CD4-positive, alpha-beta T cell (primary cell): ENCODE data around the gene FN3K. TPM values are rescaled to one million over a fixed set of nuclear protein-coding genes. Genes with fewer than 3 reads are reported as not detected.

ENCODE experiments used
- ATAC-seq: fragments of 200-7000 bp; cut with Tn5 transposase; one replicate; pipeline ENCODE4 v1.10.0; 2022; ENCODE audit warnings: mild to moderate bottlenecking; ENCODE audit not compliant: poor library complexity
- CTCF ChIA-PET: fragments of 350-600 bp; sonication (Branson Sonifier 250); formaldehyde crosslinking; loops from one replicate; lab custom pipeline; 2021; ENCODE audit warnings: antibody characterized with exemption, inconsistent platforms; lab: Charles Lee
- POLR2A ChIA-PET: fragments of 350-600 bp; sonication (Branson Sonifier 250); formaldehyde crosslinking; loops from one replicate; lab custom pipeline; 2021; ENCODE audit warnings: antibody characterized with exemption, inconsistent platforms; lab: Charles Lee
- DNase-seq, 14 experiments: peaks; one replicate each; pipeline ENCODE4 v3.0.0-alpha.2; 2013 to 2020; ENCODE audit warnings: mixed read lengths in 2 of 14
- H3K27ac ChIP-seq, 2 donors: one replicate each; pipeline versions ENCODE4 v1.5.1 to v1.7.0; 2013; ENCODE audit warnings: low read length in 2 of 2, low read depth in 1 of 2, mild to moderate bottlenecking in 1 of 2
- H3K27me3 ChIP-seq, 2 experiments: 1 replicate in 1 of 2; 2 replicates in 1 of 2; pipeline versions ENCODE4 v1.6.1 to v1.7.0; 2013; ENCODE audit warnings: low read length in 2 of 2, control low read depth in 1 of 2, mild to moderate bottlenecking in 1 of 2, moderate library complexity in 1 of 2; ENCODE audit not compliant: insufficient read depth in 2 of 2, control insufficient read depth in 1 of 2
- H3K36me3 ChIP-seq: one replicate; pipeline ENCODE4 v1.6.1; 2013; ENCODE audit warnings: low read length, control low read depth; ENCODE audit not compliant: insufficient read depth
- H3K4me1 ChIP-seq: one replicate; pipeline ENCODE4 v1.6.1; 2013; ENCODE audit warnings: low read length, control low read depth; ENCODE audit not compliant: insufficient read depth
- H3K4me3 ChIP-seq: one replicate; pipeline ENCODE4 v1.5.1; 2013; ENCODE audit warnings: mild to moderate bottlenecking, low read length, moderate library complexity
- H3K9me3 ChIP-seq, 2 experiments: 1 replicate in 1 of 2; 2 replicates in 1 of 2; pipeline versions ENCODE4 v1.6.1 to v1.7.0; 2013; ENCODE audit warnings: low read length in 2 of 2, mild to moderate bottlenecking in 2 of 2, control low read depth in 1 of 2, moderate library complexity in 1 of 2; ENCODE audit not compliant: control insufficient read depth in 1 of 2, insufficient read depth in 1 of 2
- H3K27ac Mint-ChIP-seq: one replicate; pipeline ENCODE4 v1.8.0; 2020; ENCODE audit warnings: mixed read lengths
- H3K27me3 Mint-ChIP-seq: one replicate; pipeline ENCODE4 v1.8.0; 2021; ENCODE audit warnings: mixed read lengths
- H3K36me3 Mint-ChIP-seq: one replicate; pipeline ENCODE4 v1.8.0; 2021; ENCODE audit warnings: low read depth, mixed read lengths
- H3K4me1 Mint-ChIP-seq: one replicate; pipeline ENCODE4 v1.8.0; 2021; ENCODE audit warnings: low read depth, mixed read lengths
- H3K4me3 Mint-ChIP-seq: one replicate; pipeline ENCODE4 v1.8.0; 2020; ENCODE audit warnings: mild to moderate bottlenecking, mixed read lengths
- H3K9me3 Mint-ChIP-seq: one replicate; pipeline ENCODE4 v1.8.0; 2020; ENCODE audit warnings: mixed read lengths
- CTCF ChIP-seq: fragments of 200-600 bp; IDR thresholded peaks from one replicate; pipeline ENCODE4 v1.8.0; 2022; ENCODE audit warnings: antibody characterized with exemption, mild to moderate bottlenecking
- intact Hi-C, 2 experiments: fragments of 100-400 bp; cut with DNase I in 1 of 2; cut with micrococcal nuclease in 1 of 2; formaldehyde crosslinking; loops; one replicate each; pipeline versions ENCODE4 v1.15.1 to v1.9.0; 2023 to 2025; cut with DNase I, micrococcal nuclease
- total RNA-seq, 174 experiments: library from RNA in 2 of 174; stranded (reverse) in 2 of 174; gene quantifications; one replicate each; pipeline ENCODE4 v1.2.3 and lab custom pipeline; 2021 to 2026

Gene FN3K
- total RNA-seq, 2 experiments from 2014 or later = 4.2 to 4.9 TPM

GRCh38 chr17:82791532-82791931 lies 56.1 kb downstream of the FN3K start:
- H3K9me3 ChIP-seq = no peaks in the 10 kb centered on the region
- H3K4me3 ChIP-seq = no peak overlapping the region
- CTCF ChIA-PET = no interaction called here
- Mint-ChIP-seq H3K9me3 (no peaks in the 10 kb centered on the region), H3K4me3 (no peak overlapping the region), H3K27ac (no peak overlapping the region), H3K4me1 (peaks cover 5% of the 10 kb centered on the region), H3K36me3 (peaks cover 14% of the 10 kb centered on the region), H3K27me3 (no peaks in the 10 kb centered on the region)
- no peaks in the 10 kb centered on the region for H3K4me1 ChIP-seq
- no peak overlapping the region for H3K27ac ChIP-seq
- POLR2A ChIA-PET = no interaction called here
- no peaks in the 10 kb centered on the region for H3K27me3 ChIP-seq
- peaks cover 4% of the 10 kb centered on the region for H3K36me3 ChIP-seq
- ATAC-seq (no peak), DNase-seq (no peak)
- intact Hi-C loops = no loop called here
- TF ChIP-seq CTCF = no peak

- ChIA-PET CTCF (no interaction called here), POLR2A (no interaction called here)
- H3K4me3 Mint-ChIP-seq = no peak overlapping the region
- no peak for TF ChIP-seq CTCF
- intact Hi-C loops = no loop called here
- Histone ChIP-seq H3K36me3 (peaks cover 4% of the 10 kb centered on the region), H3K4me3 (no peak overlapping the region), H3K9me3 (no peaks in the 10 kb centered on the region), H3K27ac (no peak overlapping the region), H3K4me1 (no peaks in the 10 kb centered on the region), H3K27me3 (no peaks in the 10 kb centered on the region)
- DNase-seq (no peak), ATAC-seq (no peak)
- no peak overlapping the region for H3K27ac Mint-ChIP-seq
- peaks cover 30% of the 10 kb centered on the region for H3K36me3 Mint-ChIP-seq
- no peaks in the 10 kb centered on the region for H3K27me3 Mint-ChIP-seq
- no peaks in the 10 kb centered on the region for H3K4me1 Mint-ChIP-seq
- H3K9me3 Mint-ChIP-seq = no peaks in the 10 kb centered on the region
These were observed 58.7 kb downstream of the FN3K start for GRCh38 chr17:82793974-82794630.

- ChIA-PET POLR2A (no interaction called here), CTCF (no interaction called here)
- Mint-ChIP-seq H3K4me3 (no peak overlapping the region), H3K36me3 (peaks cover 35% of the 10 kb centered on the region), H3K27ac (no peak overlapping the region), H3K9me3 (no peaks in the 10 kb centered on the region), H3K27me3 (no peaks in the 10 kb centered on the region), H3K4me1 (no peaks in the 10 kb centered on the region)
- ATAC-seq (no peak), DNase-seq (no peak)
- intact Hi-C loops = no loop called here
- Histone ChIP-seq H3K4me3 (no peak overlapping the region), H3K4me1 (no peaks in the 10 kb centered on the region), H3K27ac (no peak overlapping the region), H3K36me3 (peaks cover 7% of the 10 kb centered on the region), H3K27me3 (no peaks in the 10 kb centered on the region), H3K9me3 (no peaks in the 10 kb centered on the region)
- no peak for TF ChIP-seq CTCF
These were observed 59.5 kb downstream of the FN3K start for GRCh38 chr17:82794781-82795482.
